ENCODE results near the gene RBBP5. TPM values are rescaled to one million over a fixed set of nuclear protein-coding genes. Genes with fewer than 3 reads are reported as not detected.
A peak's percentile ranks its signal among the peaks of the same experiment; 100 is the strongest.

Gene RBBP5
- total RNA-seq, 1 donor from 2014 or later: 20.6 TPM

- H3K4me1 Mint-ChIP-seq (ENCODE audit: low read depth, unreplicated experiment): peaks cover 6% of the 10 kb centered on the region
- peaks cover 5% of the 10 kb centered on the region for H3K36me3 Mint-ChIP-seq (ENCODE audit: unreplicated experiment)
- no peak overlapping the region for H3K27ac Mint-ChIP-seq (ENCODE audit: unreplicated experiment)
- no peak for DNase-seq
- H3K27me3 Mint-ChIP-seq (ENCODE audit: unreplicated experiment): peaks cover 13% of the 10 kb centered on the region
- H3K4me3 Mint-ChIP-seq (ENCODE audit: unreplicated experiment): no peak overlapping the region
- TF ChIP-seq, protein P1, sequence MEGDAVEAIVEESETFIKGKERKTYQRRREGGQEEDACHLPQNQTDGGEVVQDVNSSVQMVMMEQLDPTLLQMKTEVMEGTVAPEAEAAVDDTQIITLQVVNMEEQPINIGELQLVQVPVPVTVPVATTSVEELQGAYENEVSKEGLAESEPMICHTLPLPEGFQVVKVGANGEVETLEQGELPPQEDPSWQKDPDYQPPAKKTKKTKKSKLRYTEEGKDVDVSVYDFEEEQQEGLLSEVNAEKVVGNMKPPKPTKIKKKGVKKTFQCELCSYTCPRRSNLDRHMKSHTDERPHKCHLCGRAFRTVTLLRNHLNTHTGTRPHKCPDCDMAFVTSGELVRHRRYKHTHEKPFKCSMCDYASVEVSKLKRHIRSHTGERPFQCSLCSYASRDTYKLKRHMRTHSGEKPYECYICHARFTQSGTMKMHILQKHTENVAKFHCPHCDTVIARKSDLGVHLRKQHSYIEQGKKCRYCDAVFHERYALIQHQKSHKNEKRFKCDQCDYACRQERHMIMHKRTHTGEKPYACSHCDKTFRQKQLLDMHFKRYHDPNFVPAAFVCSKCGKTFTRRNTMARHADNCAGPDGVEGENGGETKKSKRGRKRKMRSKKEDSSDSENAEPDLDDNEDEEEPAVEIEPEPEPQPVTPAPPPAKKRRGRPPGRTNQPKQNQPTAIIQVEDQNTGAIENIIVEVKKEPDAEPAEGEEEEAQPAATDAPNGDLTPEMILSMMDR (IDR thresholded peaks at IDR 0.05; ENCODE audit: partially characterized antibody, unreplicated experiment): no peak
- H3K9me3 Mint-ChIP-seq (ENCODE audit: unreplicated experiment): peaks cover 6% of the 10 kb centered on the region
Measured at GRCh38 chr1:205062895-205063294, 58.9 kb downstream of the RBBP5 start.

DNA sequence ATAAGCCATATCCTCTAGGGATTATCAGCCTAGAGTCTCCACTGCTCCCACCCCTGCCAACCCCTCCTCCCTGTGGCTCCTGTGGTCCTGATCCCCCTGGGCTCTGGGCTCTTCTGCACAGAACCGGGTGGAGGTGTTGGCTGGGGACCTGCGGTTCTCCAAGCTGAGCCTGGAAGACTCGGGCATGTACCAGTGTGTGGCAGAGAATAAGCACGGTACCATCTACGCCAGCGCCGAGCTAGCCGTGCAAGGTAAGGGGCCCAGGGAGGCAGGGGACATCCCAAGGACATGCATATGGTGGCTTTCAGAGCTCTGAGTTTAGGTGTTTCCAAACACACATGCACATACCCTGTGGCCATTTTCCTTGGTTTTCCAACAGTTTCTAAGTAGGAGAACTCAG, 59.5 kb downstream of the RBBP5 start:
- H3K36me3 Mint-ChIP-seq (ENCODE audit: unreplicated experiment): peaks cover 5% of the 10 kb centered on the region
- H3K4me1 Mint-ChIP-seq (ENCODE audit: low read depth, unreplicated experiment): peaks cover 7% of the 10 kb centered on the region
- H3K27me3 Mint-ChIP-seq (ENCODE audit: unreplicated experiment): peaks cover 14% of the 10 kb centered on the region
- no peak for DNase-seq
- H3K27ac Mint-ChIP-seq (ENCODE audit: unreplicated experiment): no peak overlapping the region
- H3K4me3 Mint-ChIP-seq (ENCODE audit: unreplicated experiment): no peak overlapping the region
- TF ChIP-seq, protein P1 (IDR thresholded peaks at IDR 0.05; ENCODE audit: partially characterized antibody, unreplicated experiment): no peak
- peaks cover 8% of the 10 kb centered on the region for H3K9me3 Mint-ChIP-seq (ENCODE audit: unreplicated experiment)

DNA sequence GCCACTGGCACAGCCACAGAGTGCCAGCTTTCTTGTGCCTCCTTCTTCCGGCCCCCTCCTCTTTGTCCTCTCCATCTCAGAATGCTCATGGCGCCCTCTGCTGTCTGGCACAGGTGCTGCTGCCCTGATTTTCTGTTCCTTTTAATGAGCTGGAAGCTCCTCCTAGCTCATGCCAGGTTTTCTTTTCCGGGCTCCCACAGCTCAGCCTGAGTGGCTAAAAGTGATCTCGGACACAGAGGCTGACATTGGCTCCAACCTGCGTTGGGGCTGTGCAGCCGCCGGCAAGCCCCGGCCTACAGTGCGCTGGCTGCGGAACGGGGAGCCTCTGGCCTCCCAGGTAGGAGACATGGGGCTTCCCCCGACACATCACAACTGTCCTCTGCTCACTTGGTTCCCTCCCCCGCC, 60.1 kb downstream of the RBBP5 start:
- DNase-seq: peak; percentile 91
- H3K4me3 Mint-ChIP-seq (ENCODE audit: unreplicated experiment): no peak overlapping the region
- no peak overlapping the region for H3K27ac Mint-ChIP-seq (ENCODE audit: unreplicated experiment)
- peaks cover 5% of the 10 kb centered on the region for H3K36me3 Mint-ChIP-seq (ENCODE audit: unreplicated experiment)
- peaks cover 18% of the 10 kb centered on the region for H3K27me3 Mint-ChIP-seq (ENCODE audit: unreplicated experiment)
- H3K4me1 Mint-ChIP-seq (ENCODE audit: low read depth, unreplicated experiment): peaks cover 14% of the 10 kb centered on the region
- TF ChIP-seq, protein P1 (IDR thresholded peaks at IDR 0.05; ENCODE audit: partially characterized antibody, unreplicated experiment): peak; percentile 92
- peaks cover 13% of the 10 kb centered on the region for H3K9me3 Mint-ChIP-seq (ENCODE audit: unreplicated experiment)

GRCh38 chr1:205061227-205061626, 60.6 kb downstream of the RBBP5 start:
- Mint-ChIP-seq H3K27ac (ENCODE audit: unreplicated experiment) (no peak overlapping the region), H3K36me3 (ENCODE audit: unreplicated experiment) (peaks cover 5% of the 10 kb centered on the region), H3K4me3 (ENCODE audit: unreplicated experiment) (no peak overlapping the region), H3K27me3 (ENCODE audit: unreplicated experiment) (peaks cover 16% of the 10 kb centered on the region), H3K9me3 (ENCODE audit: unreplicated experiment) (peaks cover 13% of the 10 kb centered on the region), H3K4me1 (ENCODE audit: low read depth, unreplicated experiment) (peaks cover 16% of the 10 kb centered on the region)
- DNase-seq: no peak
- TF ChIP-seq, protein P1 (IDR thresholded peaks at IDR 0.05; ENCODE audit: partially characterized antibody, unreplicated experiment): no peak

- TF ChIP-seq, protein P1 (IDR thresholded peaks at IDR 0.05; ENCODE audit: partially characterized antibody, unreplicated experiment): no peak
- H3K9me3 Mint-ChIP-seq (ENCODE audit: unreplicated experiment): peaks cover 13% of the 10 kb centered on the region
- no peak overlapping the region for H3K4me3 Mint-ChIP-seq (ENCODE audit: unreplicated experiment)
- DNase-seq: no peak
- peaks cover 21% of the 10 kb centered on the region for H3K4me1 Mint-ChIP-seq (ENCODE audit: low read depth, unreplicated experiment)
- H3K36me3 Mint-ChIP-seq (ENCODE audit: unreplicated experiment): peaks cover 5% of the 10 kb centered on the region
- peaks cover 16% of the 10 kb centered on the region for H3K27me3 Mint-ChIP-seq (ENCODE audit: unreplicated experiment)
- no peak overlapping the region for H3K27ac Mint-ChIP-seq (ENCODE audit: unreplicated experiment)
Measured at GRCh38 chr1:205060746-205061145, 61.0 kb downstream of the RBBP5 start.
